Heart left ventricle (tissue), 13 donors: ENCODE results near the gene SGPP2.

Source experiments
- POLR2A ChIP-seq, 2 donors: fragments of 450-650 bp; IDR thresholded peaks; one replicate each; pipeline ENCODE4 v1.6.1; 2017; ENCODE audit warnings: antibody characterized with exemption in 2 of 2, mild to moderate bottlenecking in 2 of 2, moderate library complexity in 2 of 2
- TF ChIP-seq, protein P1 (sequence below), 12 donors: fragments of 200-600 bp; sonication (generic) in 4 of 12; IDR thresholded peaks; one replicate each; pipeline versions ENCODE4 v1.5.0 to v1.8.0; 2018 to 2022; ENCODE audit warnings: antibody characterized with exemption in 12 of 12, mild to moderate bottlenecking in 5 of 12
- donor health status: ischemic (EF 13 %, LVEDD 7.1; RV severe dilation, severe dysfunction).
- donor health status: DM: no; HTN: yes; CAD: no.
- donor health status: DM: no; HTN: no; CAD: no.
- donor health status: ischemic (EF 25% LVEDD 6.9; RV normal size, moderate dysfunction).
- donor health status: ischemic (EF 25% LVEDD 5.7; RV mildly dilated, moderate dysfunction).
- donor health status: ischemic (EF 35%, LVEDD 5.7; RV mildly dilated, moderate dysfunction).
- donor health status: nonischemic (EF 11% LVEDD 7.7; RV severe dilation, severe dysfunction).
- donor health status: DM: yes; HTN: yes; CAD: no.
- donor health status: PGD.
- donor health status: ischemic (EF 29% LVEDD 5.4; RV normal size, mild dysfunction).
- donor health status: nonischemic (EF 23%, LVEDD 6.1; RV moderate dilation, normal function).

DNA sequence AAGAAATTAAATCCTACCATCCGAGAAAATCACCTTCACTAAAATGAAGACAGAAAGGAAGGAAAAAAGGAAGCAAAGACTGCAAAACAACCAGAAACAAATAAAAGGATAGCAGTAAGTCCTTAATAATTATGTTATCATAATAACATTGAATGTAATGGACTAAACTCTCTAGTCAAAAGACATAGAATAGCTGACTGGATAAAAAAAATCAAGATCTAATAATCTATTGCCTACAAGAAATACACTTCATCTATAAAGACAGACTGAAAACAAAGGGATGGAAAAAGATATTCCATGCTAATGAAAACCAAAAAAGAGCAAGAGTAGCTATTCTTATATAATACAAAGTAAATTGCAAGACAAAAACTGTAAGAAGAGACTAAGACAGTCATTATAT lies 48.5 kb upstream of the SGPP2 start:
- TF ChIP-seq, protein P1, sequence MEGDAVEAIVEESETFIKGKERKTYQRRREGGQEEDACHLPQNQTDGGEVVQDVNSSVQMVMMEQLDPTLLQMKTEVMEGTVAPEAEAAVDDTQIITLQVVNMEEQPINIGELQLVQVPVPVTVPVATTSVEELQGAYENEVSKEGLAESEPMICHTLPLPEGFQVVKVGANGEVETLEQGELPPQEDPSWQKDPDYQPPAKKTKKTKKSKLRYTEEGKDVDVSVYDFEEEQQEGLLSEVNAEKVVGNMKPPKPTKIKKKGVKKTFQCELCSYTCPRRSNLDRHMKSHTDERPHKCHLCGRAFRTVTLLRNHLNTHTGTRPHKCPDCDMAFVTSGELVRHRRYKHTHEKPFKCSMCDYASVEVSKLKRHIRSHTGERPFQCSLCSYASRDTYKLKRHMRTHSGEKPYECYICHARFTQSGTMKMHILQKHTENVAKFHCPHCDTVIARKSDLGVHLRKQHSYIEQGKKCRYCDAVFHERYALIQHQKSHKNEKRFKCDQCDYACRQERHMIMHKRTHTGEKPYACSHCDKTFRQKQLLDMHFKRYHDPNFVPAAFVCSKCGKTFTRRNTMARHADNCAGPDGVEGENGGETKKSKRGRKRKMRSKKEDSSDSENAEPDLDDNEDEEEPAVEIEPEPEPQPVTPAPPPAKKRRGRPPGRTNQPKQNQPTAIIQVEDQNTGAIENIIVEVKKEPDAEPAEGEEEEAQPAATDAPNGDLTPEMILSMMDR (IDR thresholded peaks at IDR 0.05): no peak
- TF ChIP-seq POLR2A (IDR thresholded peaks at IDR 0.05): no peak
